HL-60 (cell line): ENCODE results near the gene C1S.

Experiments used
- DNase-seq, 2 experiments: peaks; one replicate each; pipeline ENCODE4 v3.0.0-alpha.2; 2010 to 2020; ENCODE audit warnings: low read depth in 1 of 2, low spot score in 1 of 2
- H3K27ac ChIP-seq: fragments of 250-450 bp; sonication (Bioruptor Pico); replicated peaks from 2 replicates; pipeline ENCODE4 v1.5.1; 2020; ENCODE audit warnings: mild to moderate bottlenecking, moderate library complexity
- H3K27me3 ChIP-seq: fragments of 250-450 bp; sonication (Bioruptor Pico); 2 replicates; pipeline ENCODE4 v1.5.1; 2021; ENCODE audit warnings: mild to moderate bottlenecking, moderate library complexity; ENCODE audit not compliant: insufficient read depth, poor library complexity, severe bottlenecking
- H3K4me3 ChIP-seq: replicated peaks from 2 replicates; pipeline ENCODE4 v1.5.1; 2011; ENCODE audit warnings: mild to moderate bottlenecking, control low read depth, low read length; ENCODE audit not compliant: insufficient read depth
- CTCF ChIP-seq: IDR thresholded peaks from one replicate; pipeline ENCODE4 v1.5.1; 2011; ENCODE audit warnings: low read length, control low read depth, inconsistent platforms; ENCODE audit not compliant: insufficient read depth
- GABPA ChIP-seq: IDR thresholded peaks from 2 replicates; pipeline ENCODE4 v1.6.1; 2012; ENCODE audit warnings: low read depth
- POLR2AphosphoS5 ChIP-seq: IDR thresholded peaks from 2 replicates; pipeline ENCODE4 v1.6.1; 2012; ENCODE audit warnings: low read depth
- REST ChIP-seq: IDR thresholded peaks from 2 replicates; pipeline ENCODE4 v1.6.1; 2012; ENCODE audit warnings: low read depth; ENCODE audit not compliant: insufficient replicate concordance
- SPI1 ChIP-seq: IDR thresholded peaks from 2 replicates; pipeline ENCODE4 v1.6.1; 2012; ENCODE audit warnings: low read depth, mild to moderate bottlenecking, borderline replicate concordance

Gene C1S

GRCh38 chr12:7118881-7119280 is 58.4 kb downstream of the C1S start:
- Histone ChIP-seq H3K4me3 (no peak overlapping the region), H3K27ac (no peak overlapping the region), H3K27me3 (no peaks in the 10 kb centered on the region)
- TF ChIP-seq CTCF (no peak), SPI1 (no peak), POLR2AphosphoS5 (no peak), GABPA (no peak), REST (no peak)
- DNase-seq: peak in 1 of 2 experiments; percentile 30

DNA sequence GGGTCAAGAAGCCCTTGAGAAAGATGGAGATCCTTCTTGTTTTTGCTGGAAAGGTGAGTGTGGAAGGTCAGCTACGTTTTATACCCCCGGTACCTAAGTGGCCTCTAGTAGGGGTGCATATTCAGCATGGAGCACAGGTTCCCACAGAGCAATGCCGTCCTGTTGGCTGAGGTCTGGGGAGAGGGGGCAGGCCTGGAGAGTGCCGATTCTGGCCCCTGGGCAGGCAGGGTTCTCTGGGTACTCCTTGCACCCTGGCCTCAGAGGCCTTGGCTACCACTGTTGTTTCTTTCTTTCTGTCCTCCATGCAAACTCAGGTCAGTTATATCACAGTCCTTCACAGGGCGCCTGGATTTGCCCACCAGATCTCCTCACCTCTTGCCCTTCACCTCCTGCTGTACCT is 59.6 kb downstream of the C1S start:
- Histone ChIP-seq H3K27me3 (no peaks in the 10 kb centered on the region), H3K4me3 (no peak overlapping the region), H3K27ac (no peak overlapping the region)
- no peak for DNase-seq
- TF ChIP-seq GABPA (no peak), POLR2AphosphoS5 (no peak), REST (no peak), CTCF (no peak), SPI1 (no peak)
